ENCODE data around the gene IMMP2L. TPM values are rescaled to one million over a fixed set of nuclear protein-coding genes. Genes with fewer than 3 reads are reported as not detected.

The IMMP2L gene
- total RNA-seq, 1 donor from 2014 or later, result 31.9 TPM

GRCh38 chr7:111595780-111596179 lies 33.5 kb upstream of the IMMP2L start:
- Mint-ChIP-seq H3K4me3 (no peak overlapping the region), H3K4me1 (no peaks in the 10 kb centered on the region), H3K9me3 (peaks cover 6% of the 10 kb centered on the region), H3K27me3 (no peaks in the 10 kb centered on the region), H3K27ac (no peak overlapping the region), H3K36me3 (ENCODE audit: low read depth) (peaks cover 3% of the 10 kb centered on the region)
- TF ChIP-seq CTCF (IDR thresholded peaks at IDR 0.05), result no peak
- CTCF ChIA-PET, result no interaction called here
- POLR2A ChIA-PET, result no interaction called here
- intact Hi-C loops (cut with micrococcal nuclease), result no loop called here
- DNase-seq (no peak), ATAC-seq (ENCODE audit: low read depth) (no peak)

GRCh38 chr7:111594602-111595001 lies 32.3 kb upstream of the IMMP2L start:
- Mint-ChIP-seq H3K27ac (no peak overlapping the region), H3K4me3 (no peak overlapping the region), H3K36me3 (ENCODE audit: low read depth) (peaks cover 3% of the 10 kb centered on the region), H3K4me1 (no peaks in the 10 kb centered on the region), H3K27me3 (no peaks in the 10 kb centered on the region), H3K9me3 (peaks cover 6% of the 10 kb centered on the region)
- CTCF ChIA-PET, result no interaction called here
- DNase-seq (no peak), ATAC-seq (ENCODE audit: low read depth) (no peak)
- intact Hi-C loops (cut with micrococcal nuclease), result no loop called here
- no peak for TF ChIP-seq CTCF (IDR thresholded peaks at IDR 0.05)
- POLR2A ChIA-PET, result no interaction called here

GRCh38 chr7:111593343-111593742 lies 31.1 kb upstream of the IMMP2L start:
- H3K27ac Mint-ChIP-seq, result no peak overlapping the region
- peaks cover 3% of the 10 kb centered on the region for H3K36me3 Mint-ChIP-seq (ENCODE audit: low read depth)
- peaks cover 5% of the 10 kb centered on the region for H3K27me3 Mint-ChIP-seq
- ChIA-PET CTCF (no interaction called here), POLR2A (no interaction called here)
- intact Hi-C loops (cut with micrococcal nuclease), result no loop called here
- H3K4me1 Mint-ChIP-seq, result no peaks in the 10 kb centered on the region
- no peak for ATAC-seq (ENCODE audit: low read depth)
- no peak for TF ChIP-seq CTCF (IDR thresholded peaks at IDR 0.05)
- DNase-seq, result no peak
- no peak overlapping the region for H3K4me3 Mint-ChIP-seq
- H3K9me3 Mint-ChIP-seq, result peaks cover 6% of the 10 kb centered on the region

- no peak overlapping the region for H3K27ac Mint-ChIP-seq
- no peaks in the 10 kb centered on the region for H3K4me1 Mint-ChIP-seq
- ChIA-PET CTCF (no interaction called here), POLR2A (no interaction called here)
- DNase-seq (no peak), ATAC-seq (ENCODE audit: low read depth) (no peak)
- TF ChIP-seq CTCF (IDR thresholded peaks at IDR 0.05), result no peak
- no peak overlapping the region for H3K4me3 Mint-ChIP-seq
- no peaks in the 10 kb centered on the region for H3K9me3 Mint-ChIP-seq
- peaks cover 8% of the 10 kb centered on the region for H3K27me3 Mint-ChIP-seq
- intact Hi-C loops (cut with micrococcal nuclease), result no loop called here
- H3K36me3 Mint-ChIP-seq (ENCODE audit: low read depth), result peaks cover 3% of the 10 kb centered on the region
These were observed 25.8 kb upstream of the IMMP2L start for GRCh38 chr7:111588065-111588433.

- TF ChIP-seq CTCF (IDR thresholded peaks at IDR 0.05), result no peak
- no peak for ATAC-seq (ENCODE audit: low read depth)
- Mint-ChIP-seq H3K4me1 (no peaks in the 10 kb centered on the region), H3K9me3 (no peaks in the 10 kb centered on the region), H3K27ac (no peak overlapping the region), H3K27me3 (peaks cover 8% of the 10 kb centered on the region), H3K36me3 (ENCODE audit: low read depth) (peaks cover 3% of the 10 kb centered on the region), H3K4me3 (no peak overlapping the region)
- POLR2A ChIA-PET, result no interaction called here
- CTCF ChIA-PET, result no interaction called here
- intact Hi-C loops (cut with micrococcal nuclease), result no loop called here
- DNase-seq, result no peak
These were observed 25.2 kb upstream of the IMMP2L start for GRCh38 chr7:111587410-111588064.
